Lung (tissue), 12 donors: ENCODE results near the gene SPOCD1. TPM values are rescaled to one million over a fixed set of nuclear protein-coding genes. Genes with fewer than 3 reads are reported as not detected.
A peak's percentile ranks its signal among the peaks of the same experiment; 100 is the strongest.

ENCODE experiments used
- ATAC-seq: fragments of 200-7000 bp; cut with Tn5 transposase; one replicate; pipeline ENCODE4 v1.9.1; 2020; ENCODE audit warnings: moderate number of reproducible peaks; ENCODE audit not compliant: insufficient read depth, low FRiP score
- DNase-seq, 3 donors: peaks; one replicate each; pipeline ENCODE4 v3.0.0-alpha.2; 2013 to 2017
- H3K27ac ChIP-seq, 2 donors: one replicate each; pipeline ENCODE4 v1.5.1; 2013; ENCODE audit warnings: mild to moderate bottlenecking in 2 of 2, moderate library complexity in 2 of 2, control low read depth in 1 of 2, inconsistent platforms in 1 of 2, low read depth in 1 of 2, low read length in 1 of 2
- H3K27me3 ChIP-seq, 3 donors: one replicate each; pipeline ENCODE4 v1.5.1; 2013; ENCODE audit warnings: low read length in 2 of 3; ENCODE audit not compliant: control insufficient read depth in 3 of 3, insufficient read depth in 3 of 3
- H3K36me3 ChIP-seq, 4 donors: one replicate each; pipeline ENCODE4 v1.5.1; 2013; ENCODE audit warnings: low read length in 4 of 4, mild to moderate bottlenecking in 1 of 4, moderate library complexity in 1 of 4; ENCODE audit not compliant: control insufficient read depth in 4 of 4, insufficient read depth in 4 of 4
- H3K4me1 ChIP-seq, 5 donors: one replicate each; pipeline ENCODE4 v1.5.1; 2013; ENCODE audit warnings: low read length in 5 of 5, mild to moderate bottlenecking in 2 of 5, moderate library complexity in 1 of 5; ENCODE audit not compliant: control insufficient read depth in 5 of 5, insufficient read depth in 5 of 5
- H3K4me3 ChIP-seq: one replicate; pipeline ENCODE4 v1.5.1; 2013; ENCODE audit warnings: mild to moderate bottlenecking, control low read depth, moderate library complexity
- H3K9ac ChIP-seq, 2 donors: one replicate each; pipeline ENCODE4 v1.5.1; 2013; ENCODE audit warnings: low read length in 2 of 2, control low read depth in 1 of 2; ENCODE audit not compliant: insufficient read depth in 1 of 2
- H3K9me3 ChIP-seq, 4 donors: one replicate each; pipeline ENCODE4 v1.5.1; 2013; ENCODE audit warnings: low read length in 3 of 4, mild to moderate bottlenecking in 1 of 4, moderate library complexity in 1 of 4; ENCODE audit not compliant: control insufficient read depth in 4 of 4, insufficient read depth in 3 of 4
- WGBS, 2 donors: extraction: QIAGEN DNeasy Blood & Tissue Kit; methylation state at CpG; one replicate each; pipeline ENCODE4 v1.1.7; 2013; 5-methylcytosine and 5-hydroxymethylcytosine counted together
- polyA plus RNA-seq, 2 donors: library from polyadenylated mRNA; stranded (reverse); fragments of 200-250 nt; gene quantifications; one replicate each; pipeline ENCODE4 v1.2.1, GENCODE V29; 2013
- total RNA-seq, 2 donors: library from RNA; depleted of rRNA in 1 of 2; stranded (reverse); fragments of >200 nt in 1 of 2; gene quantifications; one replicate each; pipeline ENCODE4 v1.2.1, GENCODE V29; 2014 to 2021
- TF ChIP-seq, protein P1 (sequence below): IDR thresholded peaks from 2 replicates; pipeline ENCODE4 v1.5.1; 2012; ENCODE audit warnings: mild to moderate bottlenecking; ENCODE audit errors: control extremely low read depth, extremely low read depth
- donor health status: control.
- donor health status: control.
- donor health status: Bipolar disorder and iron deficiency.
- donor health status: healthy.
- donor health status: DM: yes; HTN: yes; CAD: no.

Gene SPOCD1
- total and polyA plus RNA-seq, 4 donors = 0.51 to 15.7 (median 8.4) TPM

DNA sequence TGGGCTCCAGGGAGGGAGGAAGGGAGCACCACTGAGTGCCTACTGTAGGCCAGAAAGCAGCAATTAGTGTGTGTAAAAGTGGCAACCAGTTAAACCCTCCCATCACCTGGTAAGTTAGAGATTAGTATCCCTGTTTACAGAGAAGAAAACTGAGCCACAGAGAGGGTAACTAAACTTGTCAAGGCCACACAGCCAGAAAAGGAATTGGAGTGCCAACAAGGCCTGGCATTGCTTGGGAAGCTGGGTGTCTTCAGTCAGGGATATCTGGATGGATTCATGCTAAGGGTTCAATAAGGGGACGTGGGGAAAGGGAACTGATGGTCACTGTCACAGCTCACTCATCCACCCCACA is 28.1 kb downstream of the SPOCD1 start:
- DNase-seq (no peak), ATAC-seq (no peak)
- H3K9me3 ChIP-seq = no peaks in the 10 kb centered on the region
- no peak overlapping the region for H3K9ac ChIP-seq
- H3K27ac ChIP-seq = peak overlapping the region in 1 of 2 donors; percentile 78
- WGBS, 2 donors = 45 to 54% methylated on average over 1 of the region's 1 CpG
- H3K27me3 ChIP-seq = no peaks in the 10 kb centered on the region
- H3K36me3 ChIP-seq = no peaks in the 10 kb centered on the region
- TF ChIP-seq, protein P1, sequence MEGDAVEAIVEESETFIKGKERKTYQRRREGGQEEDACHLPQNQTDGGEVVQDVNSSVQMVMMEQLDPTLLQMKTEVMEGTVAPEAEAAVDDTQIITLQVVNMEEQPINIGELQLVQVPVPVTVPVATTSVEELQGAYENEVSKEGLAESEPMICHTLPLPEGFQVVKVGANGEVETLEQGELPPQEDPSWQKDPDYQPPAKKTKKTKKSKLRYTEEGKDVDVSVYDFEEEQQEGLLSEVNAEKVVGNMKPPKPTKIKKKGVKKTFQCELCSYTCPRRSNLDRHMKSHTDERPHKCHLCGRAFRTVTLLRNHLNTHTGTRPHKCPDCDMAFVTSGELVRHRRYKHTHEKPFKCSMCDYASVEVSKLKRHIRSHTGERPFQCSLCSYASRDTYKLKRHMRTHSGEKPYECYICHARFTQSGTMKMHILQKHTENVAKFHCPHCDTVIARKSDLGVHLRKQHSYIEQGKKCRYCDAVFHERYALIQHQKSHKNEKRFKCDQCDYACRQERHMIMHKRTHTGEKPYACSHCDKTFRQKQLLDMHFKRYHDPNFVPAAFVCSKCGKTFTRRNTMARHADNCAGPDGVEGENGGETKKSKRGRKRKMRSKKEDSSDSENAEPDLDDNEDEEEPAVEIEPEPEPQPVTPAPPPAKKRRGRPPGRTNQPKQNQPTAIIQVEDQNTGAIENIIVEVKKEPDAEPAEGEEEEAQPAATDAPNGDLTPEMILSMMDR = no peak
- peaks cover 0 to 16% (median under 1%) of the 10 kb centered on the region in 5 donors for H3K4me1 ChIP-seq
- H3K4me3 ChIP-seq = no peak overlapping the region

DNA sequence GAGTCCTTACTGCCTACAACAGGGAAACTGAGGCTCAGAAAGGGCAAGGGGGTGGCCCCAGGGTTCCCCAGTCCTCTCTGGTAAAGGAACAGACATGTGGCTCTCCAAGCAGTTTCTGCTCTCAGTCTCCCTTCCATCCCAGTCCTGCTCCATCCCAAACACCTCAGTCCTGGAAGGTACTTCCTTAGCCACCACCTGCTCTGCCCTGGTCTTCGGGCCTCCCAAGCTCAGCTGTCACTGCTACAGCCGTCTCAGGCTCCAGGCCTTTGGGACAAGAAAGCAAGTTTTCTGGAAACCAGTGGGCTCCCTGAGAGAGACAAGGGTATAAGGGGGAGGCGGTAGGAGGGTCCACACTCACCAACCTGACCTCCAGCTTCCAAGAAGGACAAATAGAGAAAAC is 28.6 kb downstream of the SPOCD1 start:
- ATAC-seq (no peak), DNase-seq (peak in 1 of 3 donors; percentile 7)
- Histone ChIP-seq H3K9me3 (no peaks in the 10 kb centered on the region), H3K9ac (no peak overlapping the region), H3K27ac (no peak overlapping the region), H3K4me1 (peaks cover 0 to 21% (median 4%) of the 10 kb centered on the region in 5 donors), H3K36me3 (no peaks in the 10 kb centered on the region), H3K4me3 (no peak overlapping the region), H3K27me3 (no peaks in the 10 kb centered on the region)
- WGBS, 2 donors = 86 to 96% methylated on average over 3 of the region's 3 CpGs
- TF ChIP-seq, protein P1 = no peak

DNA sequence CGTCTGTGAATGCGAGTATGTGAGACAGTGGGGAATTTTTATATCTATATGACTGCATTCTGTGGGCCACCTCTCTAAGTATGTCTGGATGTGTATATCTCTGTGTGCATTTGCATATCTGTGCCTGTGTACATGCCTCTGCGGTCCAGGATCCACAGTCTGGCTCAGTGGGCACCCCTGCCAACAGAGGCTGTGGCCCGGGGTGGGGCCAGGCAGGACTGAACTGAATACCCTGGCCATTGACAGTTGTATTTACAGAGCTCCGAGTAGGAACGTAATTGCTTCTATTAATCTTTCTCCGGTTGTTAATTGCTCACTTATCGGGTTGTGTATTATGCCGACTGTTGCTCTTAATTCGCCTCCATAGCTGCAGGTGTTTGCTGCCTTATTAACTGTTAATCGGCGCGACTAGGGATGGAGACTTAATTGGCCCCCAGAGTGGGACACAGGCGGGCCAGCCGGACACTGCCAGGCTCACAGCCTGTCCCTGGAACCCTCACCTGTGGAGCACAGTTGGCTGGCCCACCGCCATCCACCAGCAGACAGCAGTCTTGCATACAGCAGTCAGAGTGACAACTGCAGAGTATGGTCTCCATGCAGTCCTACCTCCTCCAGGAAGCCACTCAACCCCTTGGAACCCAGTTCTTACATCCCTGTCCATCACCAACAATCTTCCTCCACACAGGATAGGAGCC is 29.3 kb downstream of the SPOCD1 start:
- Histone ChIP-seq H3K36me3 (no peaks in the 10 kb centered on the region), H3K4me1 (peaks cover 0 to 29% (median 8%) of the 10 kb centered on the region in 5 donors), H3K27me3 (no peaks in the 10 kb centered on the region), H3K4me3 (no peak overlapping the region), H3K9ac (no peak overlapping the region), H3K27ac (no peak overlapping the region), H3K9me3 (no peaks in the 10 kb centered on the region)
- WGBS, 2 donors = 91 to 94% methylated on average over 16 of the region's 16 CpGs
- ATAC-seq = no peak
- TF ChIP-seq, protein P1 = no peak
- DNase-seq = peak in 1 of 3 donors; percentile 9

DNA sequence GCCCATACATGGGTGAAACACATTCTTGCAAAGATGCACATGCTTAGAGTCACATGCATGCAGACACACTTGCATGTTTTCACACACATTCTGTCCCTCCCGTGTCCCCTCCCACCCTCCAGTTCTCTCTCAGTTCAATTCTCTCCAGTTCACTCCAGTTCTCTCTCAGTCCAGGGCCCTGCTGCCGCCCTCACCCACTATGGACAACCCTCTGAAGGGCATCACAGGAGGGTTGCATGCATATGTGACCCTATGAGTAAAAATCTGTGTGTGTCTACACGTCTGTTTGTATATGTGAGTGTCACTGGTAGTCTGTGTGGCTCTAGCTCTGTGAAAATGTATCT is 29.9 kb downstream of the SPOCD1 start:
- no peaks in the 10 kb centered on the region for H3K36me3 ChIP-seq
- no peak overlapping the region for H3K9ac ChIP-seq
- no peaks in the 10 kb centered on the region for H3K27me3 ChIP-seq
- no peak for DNase-seq
- no peak overlapping the region for H3K27ac ChIP-seq
- no peak for ATAC-seq
- H3K4me1 ChIP-seq = peaks cover 0 to 35% (median 14%) of the 10 kb centered on the region in 5 donors
- no peaks in the 10 kb centered on the region for H3K9me3 ChIP-seq
- TF ChIP-seq, protein P1 = no peak
- H3K4me3 ChIP-seq = no peak overlapping the region
- 84 to 96% methylated on average over 3 of the region's 3 CpGs for WGBS, 2 donors
